ENCODE results near the gene KEAP1. TPM values are rescaled to one million over a fixed set of nuclear protein-coding genes. Genes with fewer than 3 reads are reported as not detected.
A peak's percentile ranks its signal among the peaks of the same experiment; 100 is the strongest.

Gene KEAP1
- total and polyA plus RNA-seq, 9 of the 15 experiments (the other 6 are each of a cell fraction or from before 2014, with no cell fraction given) = 2.1 to 95.6 (median 64.3) TPM

- TF ChIP-seq ZNF639 (CRISPR knock-in tag; conservative IDR thresholded peaks at IDR 0.05 in 1 of 2, IDR thresholded peaks at IDR 0.05 in 1 of 2) = peak in 1 of 2 experiments; percentile 70; a peak in 2 of 4 replicates
- TF ChIP-seq GATAD2B (IDR thresholded peaks at IDR 0.05; ENCODE audit: borderline replicate concordance) = 0 out of 2 replicates have a peak, but pooled peaks have one; percentile 6
- TF ChIP-seq ZBTB17 (CRISPR knock-in tag; IDR thresholded peaks at IDR 0.05) = peak; percentile 40; the same call in 1 of the 2 replicates
- TF ChIP-seq, protein P1, sequence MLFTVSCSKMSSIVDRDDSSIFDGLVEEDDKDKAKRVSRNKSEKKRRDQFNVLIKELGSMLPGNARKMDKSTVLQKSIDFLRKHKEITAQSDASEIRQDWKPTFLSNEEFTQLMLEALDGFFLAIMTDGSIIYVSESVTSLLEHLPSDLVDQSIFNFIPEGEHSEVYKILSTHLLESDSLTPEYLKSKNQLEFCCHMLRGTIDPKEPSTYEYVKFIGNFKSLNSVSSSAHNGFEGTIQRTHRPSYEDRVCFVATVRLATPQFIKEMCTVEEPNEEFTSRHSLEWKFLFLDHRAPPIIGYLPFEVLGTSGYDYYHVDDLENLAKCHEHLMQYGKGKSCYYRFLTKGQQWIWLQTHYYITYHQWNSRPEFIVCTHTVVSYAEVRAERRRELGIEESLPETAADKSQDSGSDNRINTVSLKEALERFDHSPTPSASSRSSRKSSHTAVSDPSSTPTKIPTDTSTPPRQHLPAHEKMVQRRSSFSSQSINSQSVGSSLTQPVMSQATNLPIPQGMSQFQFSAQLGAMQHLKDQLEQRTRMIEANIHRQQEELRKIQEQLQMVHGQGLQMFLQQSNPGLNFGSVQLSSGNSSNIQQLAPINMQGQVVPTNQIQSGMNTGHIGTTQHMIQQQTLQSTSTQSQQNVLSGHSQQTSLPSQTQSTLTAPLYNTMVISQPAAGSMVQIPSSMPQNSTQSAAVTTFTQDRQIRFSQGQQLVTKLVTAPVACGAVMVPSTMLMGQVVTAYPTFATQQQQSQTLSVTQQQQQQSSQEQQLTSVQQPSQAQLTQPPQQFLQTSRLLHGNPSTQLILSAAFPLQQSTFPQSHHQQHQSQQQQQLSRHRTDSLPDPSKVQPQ (CRISPR knock-in tag; IDR thresholded peaks at IDR 0.05; ENCODE audit: borderline replicate concordance) = no peak
- TF ChIP-seq FOXP1 (CRISPR knock-in tag; IDR thresholded peaks at IDR 0.05) = no peak; the same call in 1 of the 2 replicates
- TF ChIP-seq, protein P2, sequence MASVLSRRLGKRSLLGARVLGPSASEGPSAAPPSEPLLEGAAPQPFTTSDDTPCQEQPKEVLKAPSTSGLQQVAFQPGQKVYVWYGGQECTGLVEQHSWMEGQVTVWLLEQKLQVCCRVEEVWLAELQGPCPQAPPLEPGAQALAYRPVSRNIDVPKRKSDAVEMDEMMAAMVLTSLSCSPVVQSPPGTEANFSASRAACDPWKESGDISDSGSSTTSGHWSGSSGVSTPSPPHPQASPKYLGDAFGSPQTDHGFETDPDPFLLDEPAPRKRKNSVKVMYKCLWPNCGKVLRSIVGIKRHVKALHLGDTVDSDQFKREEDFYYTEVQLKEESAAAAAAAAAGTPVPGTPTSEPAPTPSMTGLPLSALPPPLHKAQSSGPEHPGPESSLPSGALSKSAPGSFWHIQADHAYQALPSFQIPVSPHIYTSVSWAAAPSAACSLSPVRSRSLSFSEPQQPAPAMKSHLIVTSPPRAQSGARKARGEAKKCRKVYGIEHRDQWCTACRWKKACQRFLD (CRISPR knock-in tag; IDR thresholded peaks at IDR 0.05) = no peak
- no peak for TF ChIP-seq HNRNPUL1 (IDR thresholded peaks at IDR 0.05; ENCODE audit: low read length)
- TF ChIP-seq ADNP (tag; IDR thresholded peaks at IDR 0.05) = no peak
- no peak for TF ChIP-seq TCF3 (CRISPR knock-in tag; IDR thresholded peaks at IDR 0.05)
- no peak for TF ChIP-seq CTCF (IDR thresholded peaks at IDR 0.05 in 2 of 3, conservative IDR thresholded peaks at IDR 0.05 in 1 of 3; ENCODE audit: insufficient read depth in 2 of 3, low read depth in 1 of 3, low read length in 3 of 3)
- TF ChIP-seq POU5F1 (IDR thresholded peaks at IDR 0.05; ENCODE audit: borderline replicate concordance, low read depth, low read length, partially characterized antibody) = no peak
- TF ChIP-seq POLR3G (IDR thresholded peaks at IDR 0.05; ENCODE audit: extremely low read depth, insufficient read length, insufficient replicate concordance) = no peak
- peak; percentile 60 for TF ChIP-seq POLR2A (conservative IDR thresholded peaks at IDR 0.05)
- no peak for TF ChIP-seq MEIS2 (IDR thresholded peaks at IDR 0.05; ENCODE audit: partially characterized antibody)
- TF ChIP-seq MYBL2 (IDR thresholded peaks at IDR 0.05; ENCODE audit: low read depth) = no peak
- TF ChIP-seq MYBL2 (CRISPR knock-in tag; IDR thresholded peaks at IDR 0.05; ENCODE audit: borderline replicate concordance) = no peak
- TF ChIP-seq NFATC3 (IDR thresholded peaks at IDR 0.05) = no peak
These were observed at the start of gene KEAP1 (continued) for GRCh38 chr19:10503002-10503789.

Data from K562 (cell line).